H1 (cell line): Measurements from ENCODE around the gene IER5. TPM values are rescaled to one million over a fixed set of nuclear protein-coding genes. Genes with fewer than 3 reads are reported as not detected.

Experiments
- ATF3 ChIP-seq: IDR thresholded peaks from 2 replicates; pipeline ENCODE4 v1.6.1; 2011; ENCODE audit warnings: low read depth, mild to moderate bottlenecking, low read length; ENCODE audit not compliant: insufficient read depth
- BCL11A ChIP-seq, 2 experiments: IDR thresholded peaks; one replicate each; pipeline ENCODE4 v1.6.1; 2011; ENCODE audit warnings: low read depth in 2 of 2, low read length in 2 of 2, mild to moderate bottlenecking in 2 of 2
- BRCA1 ChIP-seq: IDR thresholded peaks from 2 replicates; pipeline ENCODE4 v1.6.1; 2012; ENCODE audit warnings: low read depth, low read length, improper control_type of control experiment
- CBX5 ChIP-seq: fragments of 300-800, 300-1000 bp; sonication (generic); IDR thresholded peaks from 2 replicates; pipeline ENCODE4 v1.7.1; 2016; ENCODE audit warnings: antibody characterized with exemption, low read length, low read depth
- CTBP2 ChIP-seq: IDR thresholded peaks from 2 replicates; pipeline ENCODE4 v1.7.0; 2011; ENCODE audit warnings: borderline replicate concordance, mild to moderate bottlenecking, moderate library complexity, mixed read lengths, low read length; ENCODE audit not compliant: insufficient read depth, insufficient read length
- EGR1 ChIP-seq: IDR thresholded peaks from 2 replicates; pipeline ENCODE4 v1.6.1; 2011; ENCODE audit warnings: low read depth, low read length, borderline replicate concordance
- EP300 ChIP-seq, 2 experiments: IDR thresholded peaks; 1 replicate in 1 of 2; 2 replicates in 1 of 2; pipeline ENCODE4 v1.6.1; 2011 to 2012; ENCODE audit warnings: low read depth in 2 of 2, low read length in 2 of 2, mild to moderate bottlenecking in 2 of 2, borderline replicate concordance in 1 of 2, inconsistent platforms in 1 of 2, moderate library complexity in 1 of 2
- FOSL1 ChIP-seq: IDR thresholded peaks from 2 replicates; pipeline ENCODE4 v1.6.1; 2011; ENCODE audit warnings: mild to moderate bottlenecking, low read depth, low read length, moderate library complexity; ENCODE audit not compliant: insufficient read depth
- GTF2F1 ChIP-seq: IDR thresholded peaks from 2 replicates; pipeline ENCODE4 v1.6.1; 2012; ENCODE audit warnings: low read depth, low read length, improper control_type of control experiment, borderline replicate concordance
- HDAC6 ChIP-seq: IDR thresholded peaks from one replicate; pipeline ENCODE4 v1.7.1; 2012; ENCODE audit warnings: low read depth, mild to moderate bottlenecking, inconsistent platforms, low read length, moderate library complexity
- JUND ChIP-seq: IDR thresholded peaks from 2 replicates; pipeline ENCODE4 v1.6.1; 2011; ENCODE audit warnings: mild to moderate bottlenecking, improper control_type of control experiment, low read length
- MAX ChIP-seq: IDR thresholded peaks from 2 replicates; pipeline ENCODE4 v1.6.1; 2012; ENCODE audit warnings: inconsistent platforms
- NRF1 ChIP-seq: IDR thresholded peaks from 2 replicates; pipeline ENCODE4 v1.6.1; 2011; ENCODE audit warnings: mild to moderate bottlenecking, low read depth, low read length, improper control_type of control experiment
- POLR2AphosphoS5 ChIP-seq: IDR thresholded peaks from 2 replicates; pipeline ENCODE4 v1.6.1; 2011; ENCODE audit warnings: low read depth, low read length
- RFX5 ChIP-seq: IDR thresholded peaks from 2 replicates; pipeline ENCODE4 v1.6.1; 2011; ENCODE audit warnings: low read depth, low read length, improper control_type of control experiment, borderline replicate concordance
- RNF2 ChIP-seq: fragments of 200-900, 300-1000 bp; sonication (generic); IDR thresholded peaks from 2 replicates; pipeline ENCODE4 v1.7.1; 2016; ENCODE audit warnings: borderline replicate concordance, low read depth, mild to moderate bottlenecking, antibody characterized with exemption, low read length; ENCODE audit not compliant: poor library complexity, severe bottlenecking; ENCODE audit errors: missing control alignments
- SAP30 ChIP-seq: fragments of 300-600 bp; sonication (generic); IDR thresholded peaks from 2 replicates; pipeline ENCODE4 v1.7.1; 2012; ENCODE audit warnings: low read length, moderate library complexity, mild to moderate bottlenecking, inconsistent platforms; ENCODE audit not compliant: insufficient read depth, insufficient replicate concordance
- SIX5 ChIP-seq: IDR thresholded peaks from 2 replicates; pipeline ENCODE4 v1.6.1; 2011; ENCODE audit warnings: mild to moderate bottlenecking, low read depth, low read length
- SP4 ChIP-seq: IDR thresholded peaks from 2 replicates; pipeline ENCODE4 v1.6.1; 2012; ENCODE audit warnings: low read length, inconsistent platforms
- TAF1 ChIP-seq: IDR thresholded peaks from 2 replicates; pipeline ENCODE4 v1.6.1; 2011; ENCODE audit warnings: mild to moderate bottlenecking, low read depth, low read length
- TBP ChIP-seq: IDR thresholded peaks from 2 replicates; pipeline ENCODE4 v1.6.1; 2011; ENCODE audit warnings: low read depth, low read length, improper control_type of control experiment
- YY1 ChIP-seq: IDR thresholded peaks from 2 replicates; pipeline ENCODE4 v1.6.1; 2011; ENCODE audit warnings: low read depth, mild to moderate bottlenecking, low read length
- ZNF274 ChIP-seq: IDR thresholded peaks from 2 replicates; pipeline ENCODE4 v1.7.0; 2012; ENCODE audit warnings: low read length, borderline replicate concordance; ENCODE audit errors: extremely low read depth
- polyA plus RNA-seq, 7 experiments: library from polyadenylated mRNA; depleted of rRNA in 3 of 7; stranded (reverse) in 5 of 7; unstranded in 2 of 7; fragments of >200 nt in 5 of 7; fragments of 200-250 nt in 2 of 7; gene quantifications; 1 replicate in 5 of 7; 2 replicates in 1 of 7; 4 replicates in 1 of 7; pipeline versions ENCODE4 v1.2.1 to v1.2.3, GENCODE V29; 2011 to 2013; ENCODE audit warnings: missing spikeins in 2 of 7, mixed read lengths in 2 of 7
- total RNA-seq: library from RNA; stranded (reverse); fragmentation: NEBNext Ultra II Directional; extraction: Animal tissue kit (Norgen Biotek cat#: 25700); gene quantifications from 2 replicates; pipeline ENCODE4 v1.2.1, GENCODE V29; 2021

The IER5 gene
- total and polyA plus RNA-seq, 2 of the 8 experiments (the other 6 are each of a cell fraction or from before 2014, with no cell fraction given) = 3.5 to 7.7 TPM

- TF ChIP-seq BRCA1 (no peak), SAP30 (no peak), ATF3 (no peak), SP4 (no peak), FOSL1 (no peak), HDAC6 (no peak), TAF1 (peak; percentile 46; the same call in 1 of the 2 replicates), EP300 (IDR thresholded peaks at IDR 0.05; ENCODE audit: borderline replicate concordance in 1 of 2, low read depth in 2 of 2, low read length in 2 of 2) (no peak), POLR2AphosphoS5 (peak; percentile 53), TBP (no peak), CTBP2 (no peak), MAX (peak; percentile 95), NRF1 (no peak), YY1 (no peak), GTF2F1 (no peak), ZNF274 (no peak), SIX5 (no peak), EGR1 (peak; percentile 89; the same call in 1 of the 2 replicates), JUND (0 out of 2 replicates have a peak, but pooled peaks have one; percentile 0), RFX5 (no peak), BCL11A (IDR thresholded peaks at IDR 0.05; ENCODE audit: low read depth in 2 of 2, low read length in 2 of 2) (no peak), CBX5 (no peak), RNF2 (no peak)
Measured at GRCh38 chr1:181105134-181106021, 16.9 kb downstream of the IER5 start (continued).
